Fibroblast of lung (primary cell): Measurements from ENCODE around the gene WDR59. TPM values are rescaled to one million over a fixed set of nuclear protein-coding genes. Genes with fewer than 3 reads are reported as not detected.
A peak's percentile ranks its signal among the peaks of the same experiment; 100 is the strongest.

Source experiments
- DNase-seq, 2 donors: peaks; one replicate each; pipeline versions ENCODE4 v3.0.0 to v3.0.0-alpha.2; 2010; ENCODE audit warnings: low read depth in 2 of 2
- H2AFZ ChIP-seq: 2 replicates; pipeline ENCODE4 v1.5.1; 2012; ENCODE audit warnings: low read length, control low read depth, inconsistent platforms
- H3K27ac ChIP-seq: 2 replicates; pipeline ENCODE4 v1.5.1; 2011; ENCODE audit warnings: low read length, control low read depth; ENCODE audit not compliant: insufficient read depth
- H3K27me3 ChIP-seq: 2 replicates; pipeline ENCODE4 v1.5.1; 2011; ENCODE audit warnings: mild to moderate bottlenecking, low read length; ENCODE audit not compliant: control insufficient read depth, insufficient read depth
- H3K36me3 ChIP-seq: 2 replicates; pipeline ENCODE4 v1.5.1; 2011; ENCODE audit warnings: low read length; ENCODE audit not compliant: control insufficient read depth, insufficient read depth
- H3K4me1 ChIP-seq: 2 replicates; pipeline ENCODE4 v1.5.1; 2011; ENCODE audit warnings: low read length; ENCODE audit not compliant: control insufficient read depth, insufficient read depth; ENCODE audit errors: extremely low read depth
- H3K4me2 ChIP-seq: 2 replicates; pipeline ENCODE4 v1.5.1; 2011; ENCODE audit warnings: low read length, control low read depth; ENCODE audit not compliant: insufficient read depth; ENCODE audit errors: extremely low read depth
- H3K4me3 ChIP-seq, 4 experiments: fragments of 200-600 bp in 1 of 4; sonication (generic) in 1 of 4; replicated peaks in 1 of 4; 2 replicates each; pipeline ENCODE4 v1.5.1; 2011 to 2016; ENCODE audit warnings: low read length in 4 of 4, low read depth in 3 of 4, mild to moderate bottlenecking in 3 of 4, control low read depth in 2 of 4, inconsistent platforms in 1 of 4, mixed read lengths in 1 of 4; ENCODE audit not compliant: insufficient read depth in 1 of 4; ENCODE audit errors: control extremely low read depth in 1 of 4
- H3K79me2 ChIP-seq: 2 replicates; pipeline ENCODE4 v1.5.1; 2012; ENCODE audit warnings: mild to moderate bottlenecking, low read length, inconsistent platforms; ENCODE audit not compliant: control insufficient read depth, insufficient read depth
- H3K9ac ChIP-seq: 2 replicates; pipeline ENCODE4 v1.5.1; 2011; ENCODE audit warnings: mild to moderate bottlenecking, low read length, control low read depth; ENCODE audit not compliant: insufficient read depth
- H3K9me3 ChIP-seq: 2 replicates; pipeline ENCODE4 v1.5.1; 2012; ENCODE audit warnings: low read depth, low read length; ENCODE audit not compliant: control insufficient read depth, insufficient read depth
- H4K20me1 ChIP-seq: 2 replicates; pipeline ENCODE4 v1.5.1; 2011; ENCODE audit warnings: low read length; ENCODE audit not compliant: control insufficient read depth, insufficient read depth; ENCODE audit errors: extremely low read depth
- CTCF ChIP-seq, 2 donors: IDR thresholded peaks in 1 of 2; conservative IDR thresholded peaks in 1 of 2; 1 replicate in 1 of 2; 2 replicates in 1 of 2; pipeline ENCODE4 v1.5.1; 2011 to 2012; ENCODE audit warnings: low read length in 2 of 2, control low read depth in 1 of 2, inconsistent platforms in 1 of 2, low read depth in 1 of 2, mild to moderate bottlenecking in 1 of 2
- EZH2 ChIP-seq: IDR thresholded peaks from 2 replicates; pipeline ENCODE4 v1.5.1; 2012; ENCODE audit warnings: low read length, control low read depth, mild to moderate bottlenecking; ENCODE audit errors: missing control alignments
- polyA plus RNA-seq, 2 donors: library from polyadenylated mRNA; depleted of rRNA in 1 of 2; stranded (reverse) in 1 of 2; unstranded in 1 of 2; fragments of >200 nt; gene quantifications; 2 replicates each; pipeline ENCODE4 v1.2.1, GENCODE V29; 2011 to 2012; ENCODE audit warnings: missing spikeins in 1 of 2
- total RNA-seq: library from RNA; depleted of rRNA; stranded (reverse); fragments of >200 nt; gene quantifications from 2 replicates; pipeline ENCODE4 v1.2.1, GENCODE V29; 2014

The WDR59 gene
- total and polyA plus RNA-seq, 2 donors (not counting 1 experiment from before 2014, with no cell fraction given) = 16.0 to 30.2 TPM

GRCh38 chr16:74942566-74942965 is 42.4 kb downstream of the WDR59 start:
- H2AFZ ChIP-seq = no peak overlapping the region
- H3K4me2 ChIP-seq = no peak overlapping the region
- H3K27ac ChIP-seq = no peak overlapping the region
- H3K27me3 ChIP-seq = no peaks in the 10 kb centered on the region
- H3K9ac ChIP-seq = no peak overlapping the region
- H4K20me1 ChIP-seq = no peaks in the 10 kb centered on the region
- no peaks in the 10 kb centered on the region for H3K36me3 ChIP-seq
- no peaks in the 10 kb centered on the region for H3K4me1 ChIP-seq
- H3K4me3 ChIP-seq = no peak overlapping the region
- no peak for DNase-seq
- H3K79me2 ChIP-seq = no peaks in the 10 kb centered on the region
- TF ChIP-seq CTCF (conservative IDR thresholded peaks at IDR 0.05 in 1 of 2, IDR thresholded peaks at IDR 0.05 in 1 of 2; ENCODE audit: low read depth in 1 of 2, low read length in 2 of 2) = no peak
- no peaks in the 10 kb centered on the region for H3K9me3 ChIP-seq

- Histone ChIP-seq H3K27me3 (no peaks in the 10 kb centered on the region), H3K4me1 (no peaks in the 10 kb centered on the region), H3K4me2 (no peak overlapping the region), H2AFZ (no peak overlapping the region), H3K79me2 (no peaks in the 10 kb centered on the region), H3K27ac (no peak overlapping the region), H4K20me1 (no peaks in the 10 kb centered on the region), H3K9me3 (no peaks in the 10 kb centered on the region), H3K9ac (no peak overlapping the region), H3K4me3 (no peak overlapping the region), H3K36me3 (no peaks in the 10 kb centered on the region)
- DNase-seq = no peak
- no peak for TF ChIP-seq CTCF (conservative IDR thresholded peaks at IDR 0.05 in 1 of 2, IDR thresholded peaks at IDR 0.05 in 1 of 2; ENCODE audit: low read depth in 1 of 2, low read length in 2 of 2)
- no peak for TF ChIP-seq EZH2
Observed at GRCh38 chr16:74939688-74940087, 45.2 kb downstream of the WDR59 start.

- no peaks in the 10 kb centered on the region for H3K27me3 ChIP-seq
- H3K4me2 ChIP-seq = no peak overlapping the region
- no peaks in the 10 kb centered on the region for H4K20me1 ChIP-seq
- H3K9me3 ChIP-seq = no peaks in the 10 kb centered on the region
- DNase-seq = peak; percentile 70 to 96
- no peak overlapping the region for H2AFZ ChIP-seq
- no peak for TF ChIP-seq EZH2
- peak in 1 of 2 donors; percentile 8 for TF ChIP-seq CTCF (conservative IDR thresholded peaks at IDR 0.05 in 1 of 2, IDR thresholded peaks at IDR 0.05 in 1 of 2; ENCODE audit: low read depth in 1 of 2, low read length in 2 of 2)
- H3K79me2 ChIP-seq = no peaks in the 10 kb centered on the region
- no peaks in the 10 kb centered on the region for H3K4me1 ChIP-seq
- no peaks in the 10 kb centered on the region for H3K36me3 ChIP-seq
- no peak overlapping the region for H3K4me3 ChIP-seq
- H3K27ac ChIP-seq = peak overlapping the region; percentile 56
- no peak overlapping the region for H3K9ac ChIP-seq
Observed at GRCh38 chr16:74936902-74937560, 47.9 kb downstream of the WDR59 start.
